DOHH2 (cell line): ENCODE measurements around the gene SF3B6.

Experiments used
- EZH2phosphoT487 ChIP-seq: fragments of 200-600 bp; sonication (generic); IDR thresholded peaks from 2 replicates; pipeline ENCODE4 v1.6.1; 2017; ENCODE audit warnings: borderline replicate concordance, mild to moderate bottlenecking, antibody characterized with exemption, low read length, moderate library complexity, mixed read lengths
- TF ChIP-seq, protein P1 (sequence below): fragments of 200-600 bp; sonication (generic); IDR thresholded peaks from one replicate; pipeline ENCODE4 v1.5.1; 2014; ENCODE audit warnings: antibody characterized with exemption, mild to moderate bottlenecking, low read depth, low read length; ENCODE audit not compliant: poor library complexity, severe bottlenecking

DNA sequence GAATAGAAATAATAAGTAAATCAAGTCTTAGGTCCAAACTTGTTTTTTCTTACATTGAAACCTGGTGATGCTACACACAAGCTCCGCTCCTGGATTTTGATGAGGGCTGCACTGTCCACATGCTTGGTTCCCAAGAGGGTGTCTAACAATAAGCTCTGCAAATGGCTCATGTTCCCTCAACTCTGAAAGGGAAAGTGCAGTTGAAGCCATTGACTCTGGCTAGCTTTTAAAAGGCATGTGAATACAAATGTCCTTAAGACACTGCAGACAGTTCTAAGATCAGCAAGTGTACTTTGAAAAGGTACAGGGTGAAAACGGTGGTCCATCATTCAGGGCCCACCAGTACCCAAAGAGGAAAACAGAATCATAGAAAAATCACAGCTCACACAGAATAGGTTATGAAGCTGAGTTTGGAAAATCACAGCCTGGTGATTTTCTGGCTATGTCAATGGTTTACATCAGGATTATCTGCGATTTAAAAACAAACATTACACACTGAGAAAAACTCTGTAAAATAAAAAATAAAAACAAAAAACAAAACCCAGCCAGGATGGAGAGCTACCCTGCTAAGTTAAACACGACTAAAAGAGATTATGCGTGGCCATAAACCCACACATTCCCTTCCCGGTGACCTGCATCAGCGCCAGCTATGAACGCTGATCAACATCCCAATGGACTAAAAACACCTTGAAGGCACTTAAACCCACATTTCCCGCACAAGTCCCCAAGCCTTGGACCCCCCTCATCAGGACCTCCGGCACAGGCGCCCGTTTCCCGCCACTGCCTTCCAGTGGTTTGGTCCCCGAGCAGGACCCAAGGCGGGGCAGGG is 46.5 kb upstream of the SF3B6 start:
- TF ChIP-seq, protein P1, sequence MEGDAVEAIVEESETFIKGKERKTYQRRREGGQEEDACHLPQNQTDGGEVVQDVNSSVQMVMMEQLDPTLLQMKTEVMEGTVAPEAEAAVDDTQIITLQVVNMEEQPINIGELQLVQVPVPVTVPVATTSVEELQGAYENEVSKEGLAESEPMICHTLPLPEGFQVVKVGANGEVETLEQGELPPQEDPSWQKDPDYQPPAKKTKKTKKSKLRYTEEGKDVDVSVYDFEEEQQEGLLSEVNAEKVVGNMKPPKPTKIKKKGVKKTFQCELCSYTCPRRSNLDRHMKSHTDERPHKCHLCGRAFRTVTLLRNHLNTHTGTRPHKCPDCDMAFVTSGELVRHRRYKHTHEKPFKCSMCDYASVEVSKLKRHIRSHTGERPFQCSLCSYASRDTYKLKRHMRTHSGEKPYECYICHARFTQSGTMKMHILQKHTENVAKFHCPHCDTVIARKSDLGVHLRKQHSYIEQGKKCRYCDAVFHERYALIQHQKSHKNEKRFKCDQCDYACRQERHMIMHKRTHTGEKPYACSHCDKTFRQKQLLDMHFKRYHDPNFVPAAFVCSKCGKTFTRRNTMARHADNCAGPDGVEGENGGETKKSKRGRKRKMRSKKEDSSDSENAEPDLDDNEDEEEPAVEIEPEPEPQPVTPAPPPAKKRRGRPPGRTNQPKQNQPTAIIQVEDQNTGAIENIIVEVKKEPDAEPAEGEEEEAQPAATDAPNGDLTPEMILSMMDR, result no peak
- TF ChIP-seq EZH2phosphoT487, result no peak
